Activated T-cell treated with anti-CD3 and anti-CD28 coated beads, Interleukin-2, amount 50 U/mL, for 48 hours (primary cell): Measurements from ENCODE around the gene ERICH2.
A peak's percentile ranks its signal among the peaks of the same experiment; 100 is the strongest.

Experiments
- DNase-seq, 2 experiments: peaks; one replicate each; pipeline ENCODE4 v3.0.0-alpha.2; 2020

ERICH2 gene

DNA sequence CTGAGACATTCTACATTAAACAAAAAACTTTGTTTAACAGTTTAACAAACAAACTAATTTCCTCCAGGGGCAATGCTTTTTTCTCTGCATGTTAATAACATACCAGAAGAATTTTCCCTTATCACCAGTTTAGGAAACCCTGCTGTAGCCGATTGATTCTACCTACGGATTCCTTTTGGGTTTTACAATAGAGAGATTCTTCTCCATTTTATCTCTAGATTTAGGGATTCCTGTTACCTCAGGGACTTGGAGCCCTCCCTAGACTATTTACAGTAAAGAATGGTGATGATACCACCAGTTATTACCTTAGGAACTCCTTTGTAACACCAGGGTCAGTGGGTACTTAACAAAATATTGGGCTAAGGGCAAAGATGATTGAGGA is 5.3 kb upstream of the ERICH2 start:
- DNase-seq, result no peak

DNA sequence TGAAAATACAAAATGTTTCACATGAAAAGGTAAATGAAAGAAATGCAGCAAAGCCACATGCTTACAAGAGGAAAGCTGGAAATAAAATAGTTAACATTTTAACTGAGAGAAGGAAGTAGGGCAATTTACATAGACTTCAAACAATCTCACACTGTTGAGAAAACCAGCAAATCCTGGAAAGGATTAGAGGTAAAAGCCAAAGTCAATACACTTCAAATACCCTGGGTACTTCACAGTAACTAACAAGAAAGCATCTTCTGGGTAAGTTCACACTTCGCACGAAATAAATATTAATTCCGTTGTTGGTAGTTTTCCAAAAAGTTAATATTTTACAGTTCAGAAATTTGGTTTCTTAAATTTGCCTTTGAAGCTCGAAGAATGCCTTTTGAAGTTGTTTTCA is 3.5 kb upstream of the ERICH2 start:
- no peak for DNase-seq

DNA sequence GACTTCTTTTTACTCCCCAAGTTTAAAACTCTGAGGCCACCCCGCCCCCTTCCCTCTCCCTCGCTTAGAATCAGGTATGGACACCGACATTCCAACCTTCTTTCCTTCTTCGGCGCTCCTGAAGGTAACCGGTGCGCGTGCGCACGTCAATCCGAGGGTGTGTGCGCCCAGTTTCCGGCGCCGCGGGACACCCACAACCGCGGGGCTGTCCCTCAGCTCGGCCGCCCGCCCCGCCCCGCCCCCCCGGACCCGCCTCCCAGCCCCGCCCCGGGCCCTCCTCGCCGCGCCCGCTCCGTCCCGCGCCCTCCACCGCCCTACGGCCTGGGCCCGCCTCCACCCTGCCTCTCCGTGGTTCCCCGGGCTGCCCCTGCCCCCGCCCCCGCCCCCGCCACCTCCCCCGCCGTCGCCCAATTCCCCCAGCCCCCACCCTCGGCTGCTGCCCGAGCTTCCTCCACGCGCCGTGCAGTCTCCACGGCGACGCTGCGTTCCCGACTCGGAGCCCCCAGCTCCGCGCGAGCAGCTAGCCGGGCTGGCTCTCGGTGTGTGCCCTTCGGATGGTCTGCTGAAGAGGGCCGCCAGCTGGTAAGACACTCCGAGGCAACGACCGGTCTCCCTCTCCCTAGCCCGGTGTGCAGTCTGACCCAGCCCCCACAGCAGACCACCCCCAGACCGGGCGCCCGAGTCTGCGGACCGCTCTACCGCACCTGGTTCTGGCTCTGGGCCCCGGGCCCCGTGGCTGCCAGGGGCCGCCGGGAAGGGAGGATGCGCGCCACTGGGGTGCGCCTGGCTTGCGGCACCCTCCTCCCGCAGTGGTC is 635 bp downstream of the ERICH2 start:
- DNase-seq, result peak; percentile 74 to 80

DNA sequence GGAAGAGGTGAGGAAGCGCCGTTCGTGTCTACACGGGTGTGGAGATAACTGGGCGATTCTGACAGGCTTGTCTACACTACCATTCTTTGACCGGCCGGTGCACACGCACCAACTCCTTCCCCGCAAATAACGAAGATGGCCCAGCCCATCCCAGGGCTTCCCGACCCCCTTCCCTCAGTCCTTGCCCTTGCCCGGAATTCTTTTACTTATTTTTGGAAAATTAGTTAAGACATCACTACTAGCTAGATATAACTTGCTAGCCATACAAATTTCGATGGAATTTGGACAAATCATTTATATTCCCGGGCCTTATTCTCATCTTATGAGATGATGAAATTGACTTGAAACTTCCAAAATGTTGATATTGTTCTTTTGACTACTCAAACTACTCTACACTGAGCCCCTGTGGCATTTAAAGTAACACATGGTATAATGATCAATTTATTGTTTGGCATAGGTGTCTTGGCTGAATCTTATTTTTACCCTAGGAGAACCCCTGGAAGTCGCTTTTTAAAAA is 1.3 kb downstream of the ERICH2 start:
- DNase-seq, result no peak

DNA sequence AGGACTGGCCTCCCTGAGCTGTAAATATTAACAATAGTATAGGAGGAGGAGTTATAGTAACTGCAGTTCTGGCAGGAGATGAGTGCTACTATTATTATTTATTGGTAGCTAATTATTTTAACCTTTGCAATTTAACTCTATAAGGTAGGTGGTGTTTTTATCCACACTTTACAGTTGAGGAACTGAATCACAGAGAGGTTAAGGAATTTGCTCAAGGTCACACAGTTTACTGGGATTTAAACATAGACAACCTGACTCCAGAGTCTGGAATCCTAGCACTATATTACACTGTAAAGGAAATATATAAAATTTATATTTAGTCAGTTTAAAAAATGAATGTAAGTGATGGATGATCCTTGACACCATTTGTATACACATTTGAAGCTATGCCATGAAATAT is 2.1 kb downstream of the ERICH2 start:
- DNase-seq, result no peak

DNA sequence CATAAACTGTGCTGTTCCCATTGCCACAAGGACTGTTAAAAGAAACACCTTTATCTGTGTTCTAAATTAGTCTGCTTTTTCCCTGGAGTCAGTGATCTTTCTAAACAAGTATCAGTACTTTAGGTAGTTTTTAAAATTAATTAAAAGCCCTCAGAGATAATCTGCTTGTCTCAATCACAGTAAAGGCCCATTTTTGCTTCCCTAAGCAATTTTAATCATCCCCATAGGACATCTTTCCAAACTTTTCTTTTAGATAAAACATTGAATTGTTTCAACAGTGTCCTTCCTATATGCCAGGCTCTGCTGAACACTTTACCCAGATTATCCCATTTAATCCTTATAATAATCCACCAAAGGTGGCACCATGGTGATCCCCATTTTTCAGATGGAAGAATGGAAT is 3.9 kb downstream of the ERICH2 start:
- no peak for DNase-seq

DNA sequence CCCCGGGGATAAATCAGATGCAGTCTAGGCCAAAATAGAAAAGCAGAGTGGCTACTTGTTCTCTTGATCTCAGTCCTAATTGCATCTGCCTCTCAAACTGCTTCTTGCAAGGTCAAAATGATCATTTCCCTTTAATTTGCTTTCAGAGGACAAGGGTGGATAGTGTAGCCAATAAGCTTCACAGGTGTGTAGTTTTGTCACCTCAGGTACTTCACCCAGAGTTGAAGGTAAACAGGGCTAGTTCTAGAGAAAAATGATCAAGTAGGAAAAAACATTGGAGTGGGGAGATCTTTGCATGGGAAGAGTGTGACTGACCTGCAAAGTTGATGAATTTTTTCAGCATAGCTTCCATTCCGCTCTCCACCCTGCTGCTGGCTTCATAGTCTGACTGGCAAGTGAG is 8.7 kb downstream of the ERICH2 start:
- DNase-seq, result no peak

DNA sequence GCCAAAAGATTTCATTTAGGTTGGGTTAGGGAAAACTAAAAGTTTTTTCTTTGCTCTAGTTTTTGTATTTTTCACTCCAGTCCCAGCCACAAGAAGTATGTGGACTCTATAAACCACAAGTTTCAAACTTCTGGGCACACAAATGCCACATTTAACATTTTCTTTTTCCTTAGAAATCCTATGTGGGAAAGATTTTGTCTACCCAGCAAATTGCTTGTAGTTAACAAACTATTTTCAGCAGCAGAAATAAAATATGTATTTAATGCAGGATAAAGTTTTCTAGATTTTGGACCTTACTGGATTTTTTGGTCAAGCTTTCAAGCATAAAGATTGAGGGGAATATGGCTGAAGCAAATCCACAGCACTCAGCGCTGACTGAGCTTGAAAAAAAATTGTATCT is 9.1 kb downstream of the ERICH2 start:
- DNase-seq, result no peak

DNA sequence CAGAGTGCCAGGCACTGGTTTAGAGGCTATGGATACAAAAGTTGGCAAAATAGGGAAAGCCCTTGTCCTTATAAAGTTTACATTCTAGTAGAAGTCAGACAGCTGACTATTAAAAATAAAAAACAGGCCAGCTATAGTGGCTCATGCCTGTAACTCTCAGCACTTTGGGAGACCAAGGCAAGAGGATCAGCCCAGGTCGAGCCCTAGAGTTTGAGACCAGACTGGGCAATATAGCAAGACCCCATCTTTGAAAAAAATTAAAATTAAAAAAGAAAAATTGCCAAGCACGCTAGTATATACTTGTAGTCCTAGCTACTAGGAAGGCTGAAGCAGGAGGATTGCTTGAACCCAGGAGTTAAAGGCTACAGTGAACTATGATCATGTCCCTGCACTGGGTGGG is 12.5 kb downstream of the ERICH2 start:
- DNase-seq, result no peak

DNA sequence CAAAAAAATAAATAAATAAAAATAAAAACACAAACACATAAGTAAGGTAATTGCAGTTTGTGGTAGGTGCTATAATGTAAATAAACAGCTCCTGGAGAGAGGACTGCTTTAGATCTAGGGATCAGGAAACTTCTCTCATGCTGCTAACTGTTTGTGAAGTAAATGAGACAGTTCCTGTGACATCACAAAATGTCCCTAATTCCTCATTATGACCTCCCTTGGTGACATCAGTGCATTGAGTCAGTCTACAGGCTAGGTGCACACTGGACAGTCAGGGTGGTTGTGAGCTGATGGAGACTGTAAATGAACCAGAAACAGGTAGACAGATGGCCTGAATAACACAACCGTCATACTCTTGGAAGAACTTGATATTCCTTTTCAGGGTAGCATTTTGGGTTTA is 13.4 kb downstream of the ERICH2 start:
- DNase-seq, result no peak

DNA sequence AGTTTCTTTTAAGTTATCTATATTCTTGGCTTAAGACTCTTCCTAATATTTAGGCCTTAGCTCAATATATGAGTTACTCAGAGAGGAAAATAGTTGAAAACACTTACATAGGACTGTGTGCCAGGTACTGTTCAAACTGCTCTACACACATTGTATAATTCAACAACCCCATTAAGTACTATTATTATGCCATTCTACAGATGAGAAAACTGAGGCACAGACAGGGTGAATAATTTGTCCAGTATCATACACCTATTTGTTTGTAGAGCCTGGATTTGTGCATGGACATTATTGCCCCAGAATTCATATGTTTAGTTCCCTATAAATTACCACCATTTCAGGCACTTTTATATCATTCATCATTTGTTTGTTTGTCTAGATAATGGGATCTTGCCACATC is 28.8 kb downstream of the ERICH2 start:
- no peak for DNase-seq

DNA sequence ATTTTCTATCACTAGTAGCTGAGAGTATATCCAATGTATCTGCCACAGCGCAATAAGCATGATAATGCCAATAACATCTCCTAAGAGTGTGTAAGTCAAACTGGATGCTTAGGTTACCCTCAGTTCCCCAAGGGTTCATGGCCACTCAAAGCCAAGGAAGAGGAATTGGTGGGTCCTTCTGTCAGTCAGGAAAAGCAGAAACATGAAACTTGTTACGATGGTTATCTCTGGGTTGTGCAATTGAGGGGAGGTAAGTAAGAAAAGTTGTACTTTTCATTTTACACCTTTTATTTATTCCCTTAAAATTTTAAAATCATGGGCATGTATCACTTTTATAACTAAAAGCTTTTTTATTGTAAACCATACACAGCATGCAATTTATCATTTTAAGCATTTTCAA is 36.4 kb downstream of the ERICH2 start:
- DNase-seq, result no peak

DNA sequence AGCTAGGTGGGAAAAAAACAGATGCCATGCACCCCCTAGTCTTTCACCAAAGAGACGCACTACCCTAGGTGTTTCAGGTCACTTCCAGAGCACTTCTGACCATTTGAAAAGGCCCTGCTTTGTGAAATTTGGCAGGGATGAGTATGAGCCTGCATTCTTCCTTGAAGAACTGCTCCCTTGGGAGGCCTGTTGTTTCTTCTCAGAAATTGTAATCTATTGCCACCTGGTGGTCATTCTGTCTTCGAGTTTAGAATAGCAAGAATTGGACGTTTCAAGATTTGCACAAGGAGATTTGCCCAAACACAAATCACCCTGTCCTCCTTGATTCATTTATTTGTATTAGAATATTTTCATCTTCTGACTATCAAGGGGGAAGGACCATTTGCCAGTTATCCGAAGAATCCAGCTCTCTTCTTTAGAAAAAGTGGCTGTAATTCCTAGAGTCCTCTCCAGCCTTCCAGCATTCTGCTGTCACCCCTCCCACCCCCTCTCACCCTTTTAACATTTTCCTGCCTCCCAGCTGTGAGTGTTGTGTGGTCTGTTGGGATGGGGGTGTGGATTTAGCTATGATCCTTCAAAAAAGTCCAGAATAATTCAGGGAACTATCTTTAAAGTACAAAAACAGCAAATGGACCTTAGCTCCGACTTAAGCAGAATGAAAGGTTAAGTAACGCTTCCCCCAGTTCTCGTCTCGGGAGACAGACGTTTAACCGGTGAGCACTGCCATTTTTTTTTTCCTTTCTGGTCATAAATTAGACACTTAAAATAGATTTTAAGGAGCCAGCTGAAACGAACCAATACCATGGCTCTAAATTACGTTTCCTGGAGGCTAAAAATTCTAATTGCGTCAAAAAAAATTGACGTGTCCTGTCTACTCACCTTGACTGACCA is 42.8 kb downstream of the ERICH2 start:
- peak; percentile 25 to 33 for DNase-seq

DNA sequence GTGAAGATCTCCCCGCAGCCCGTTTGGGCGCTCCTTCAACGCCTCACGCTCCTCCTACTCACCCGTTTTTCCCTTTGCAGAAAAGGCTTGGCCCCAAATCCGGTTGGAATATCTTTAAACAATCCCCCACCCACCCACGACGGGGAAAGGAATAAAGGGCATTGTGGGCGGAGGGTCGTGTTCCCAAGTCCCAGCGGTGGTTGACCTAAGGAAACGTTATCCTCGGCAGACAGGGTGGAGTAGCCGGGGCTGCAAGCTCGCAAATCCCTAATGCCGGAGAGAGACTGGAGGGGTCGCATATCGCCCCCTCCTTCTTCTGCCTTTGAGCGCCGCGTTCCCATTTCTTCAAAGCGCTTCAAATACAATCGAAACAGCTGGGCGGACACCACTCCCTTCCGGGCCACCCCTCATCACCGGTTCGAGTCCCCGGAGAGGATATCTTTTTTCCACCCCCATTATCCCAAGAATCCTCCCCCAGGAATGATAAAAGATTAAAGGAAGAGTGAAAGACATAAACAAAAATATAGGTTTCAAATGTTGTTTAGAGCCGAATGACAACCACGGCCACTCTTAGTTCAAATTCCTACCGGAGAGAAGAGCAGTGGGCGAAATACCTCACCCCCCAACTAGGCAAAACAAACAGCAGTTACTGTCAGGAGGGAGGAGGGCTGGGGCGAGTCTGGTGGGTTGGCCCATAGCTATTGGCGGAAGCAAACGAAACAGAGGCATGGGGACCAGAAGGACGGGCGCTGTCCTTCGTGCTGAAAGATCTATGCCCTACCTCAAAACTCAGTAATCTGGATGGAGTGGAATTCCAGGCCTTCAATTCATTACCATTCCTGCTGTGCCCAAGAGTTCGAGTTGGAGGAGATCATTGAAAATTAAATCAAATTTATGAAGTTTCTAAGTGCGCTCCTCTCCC is 43.7 kb downstream of the ERICH2 start:
- DNase-seq, result peak; percentile 35 to 43

DNA sequence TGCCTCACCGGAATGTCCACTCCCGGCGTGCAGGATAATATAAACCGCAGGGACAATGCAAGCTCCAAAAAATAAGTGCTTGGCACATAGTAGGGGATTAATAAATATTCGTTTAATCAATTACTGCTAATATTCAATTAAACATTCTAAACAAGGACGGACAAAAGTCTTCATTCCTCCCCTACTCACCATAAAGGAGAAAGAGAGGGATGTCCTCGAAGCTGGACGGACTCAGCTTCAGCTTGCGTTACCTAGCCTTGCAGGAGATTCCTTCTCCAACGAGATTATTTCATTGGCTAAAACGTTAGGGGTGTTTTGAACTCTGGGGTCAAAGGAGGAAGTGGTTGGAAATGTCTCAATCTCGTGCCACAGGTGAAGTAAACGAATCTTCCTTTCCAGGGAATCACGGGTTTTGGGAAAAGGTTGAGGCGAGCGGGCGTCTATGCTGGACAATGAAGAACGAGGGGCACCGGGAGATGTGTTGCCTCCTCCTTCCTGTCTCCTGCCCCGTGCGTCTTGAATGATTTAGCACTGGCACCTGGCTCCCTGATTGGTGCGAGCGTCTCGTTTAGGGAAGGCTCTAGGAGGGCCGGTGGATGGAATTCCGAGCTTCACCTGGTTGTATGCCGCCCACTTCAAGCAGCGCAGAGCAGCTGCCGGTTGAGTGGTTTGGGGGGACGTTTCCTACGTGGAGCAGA is 44.5 kb downstream of the ERICH2 start:
- no peak for DNase-seq

DNA sequence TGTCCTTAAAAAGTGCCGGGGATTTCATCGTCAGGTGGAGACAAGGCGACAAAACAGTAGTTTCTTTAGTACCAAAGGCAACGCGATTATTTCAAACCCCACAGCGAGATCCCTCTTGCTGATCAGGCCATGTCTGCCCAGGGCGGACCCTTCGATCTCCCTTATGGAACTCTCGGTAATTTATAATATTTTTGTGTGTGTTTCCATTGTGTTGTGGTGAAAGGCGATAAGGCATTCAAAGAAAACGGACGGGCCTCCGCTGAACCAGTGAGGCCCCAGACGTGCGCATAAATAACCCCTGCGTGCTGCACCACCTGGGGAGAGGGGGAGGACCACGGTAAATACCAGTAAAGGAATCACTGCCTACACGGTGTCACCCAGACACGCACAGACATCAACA is 45.1 kb downstream of the ERICH2 start:
- no peak for DNase-seq

DNA sequence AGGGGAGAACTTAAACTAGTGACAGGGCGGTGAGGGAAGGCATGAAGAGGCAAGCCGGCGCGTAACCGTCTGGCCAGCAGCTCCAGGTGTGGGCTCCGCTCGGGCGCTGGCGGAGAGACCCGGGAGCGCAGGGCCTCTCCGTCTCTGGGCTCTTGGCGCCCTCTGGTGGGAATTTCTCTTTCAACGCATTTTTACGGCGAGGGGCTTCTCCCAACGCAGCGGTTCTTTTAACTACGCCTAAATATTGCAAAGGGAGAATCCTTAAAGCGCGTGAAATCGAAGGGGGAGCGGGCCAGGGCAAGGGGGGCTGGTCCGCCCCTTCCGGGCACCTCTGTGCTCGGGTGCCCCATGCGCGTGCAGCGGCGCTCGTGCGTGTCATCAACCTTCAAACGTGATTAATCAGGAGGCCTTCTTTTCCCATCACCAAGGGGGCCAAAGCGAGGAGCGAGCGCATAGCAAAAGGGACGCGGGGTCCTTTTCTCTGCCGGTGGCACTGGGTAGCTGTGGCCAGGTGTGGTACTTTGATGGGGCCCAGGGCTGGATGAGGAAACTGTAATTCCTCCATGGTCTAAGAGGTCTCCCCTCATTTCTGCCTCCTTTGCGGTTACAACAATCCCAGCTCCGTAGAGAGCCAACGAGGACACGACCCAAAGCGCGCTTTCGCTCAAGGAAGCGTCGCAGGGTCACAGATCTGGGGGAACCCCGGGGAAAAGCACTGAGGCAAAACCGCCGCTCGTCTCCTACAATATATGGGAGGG is 45.7 kb downstream of the ERICH2 start:
- peak; percentile 82 to 84 for DNase-seq

DNA sequence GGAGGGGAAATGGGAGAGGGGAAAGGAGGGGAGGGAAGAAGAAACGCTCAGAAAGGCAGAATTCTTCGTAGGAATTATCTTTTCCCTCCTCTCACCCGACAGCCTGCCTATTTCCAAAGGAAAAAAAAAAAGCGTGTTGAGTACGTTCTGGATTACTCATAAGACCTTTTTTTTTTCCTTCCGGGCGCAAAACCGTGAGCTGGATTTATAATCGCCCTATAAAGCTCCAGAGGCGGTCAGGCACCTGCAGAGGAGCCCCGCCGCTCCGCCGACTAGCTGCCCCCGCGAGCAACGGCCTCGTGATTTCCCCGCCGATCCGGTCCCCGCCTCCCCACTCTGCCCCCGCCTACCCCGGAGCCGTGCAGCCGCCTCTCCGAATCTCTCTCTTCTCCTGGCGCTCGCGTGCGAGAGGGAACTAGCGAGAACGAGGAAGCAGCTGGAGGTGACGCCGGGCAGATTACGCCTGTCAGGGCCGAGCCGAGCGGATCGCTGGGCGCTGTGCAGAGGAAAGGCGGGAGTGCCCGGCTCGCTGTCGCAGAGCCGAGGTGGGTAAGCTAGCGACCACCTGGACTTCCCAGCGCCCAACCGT is 46.4 kb downstream of the ERICH2 start, which contains the start of gene GAD1:
GAD1 (plus strand) TSS at position 384 of the 589 bp plus-strand sequence. CDS start 1,705 bp downstream, outside the sequence.
- DNase-seq, result peak; percentile 80 to 84

DNA sequence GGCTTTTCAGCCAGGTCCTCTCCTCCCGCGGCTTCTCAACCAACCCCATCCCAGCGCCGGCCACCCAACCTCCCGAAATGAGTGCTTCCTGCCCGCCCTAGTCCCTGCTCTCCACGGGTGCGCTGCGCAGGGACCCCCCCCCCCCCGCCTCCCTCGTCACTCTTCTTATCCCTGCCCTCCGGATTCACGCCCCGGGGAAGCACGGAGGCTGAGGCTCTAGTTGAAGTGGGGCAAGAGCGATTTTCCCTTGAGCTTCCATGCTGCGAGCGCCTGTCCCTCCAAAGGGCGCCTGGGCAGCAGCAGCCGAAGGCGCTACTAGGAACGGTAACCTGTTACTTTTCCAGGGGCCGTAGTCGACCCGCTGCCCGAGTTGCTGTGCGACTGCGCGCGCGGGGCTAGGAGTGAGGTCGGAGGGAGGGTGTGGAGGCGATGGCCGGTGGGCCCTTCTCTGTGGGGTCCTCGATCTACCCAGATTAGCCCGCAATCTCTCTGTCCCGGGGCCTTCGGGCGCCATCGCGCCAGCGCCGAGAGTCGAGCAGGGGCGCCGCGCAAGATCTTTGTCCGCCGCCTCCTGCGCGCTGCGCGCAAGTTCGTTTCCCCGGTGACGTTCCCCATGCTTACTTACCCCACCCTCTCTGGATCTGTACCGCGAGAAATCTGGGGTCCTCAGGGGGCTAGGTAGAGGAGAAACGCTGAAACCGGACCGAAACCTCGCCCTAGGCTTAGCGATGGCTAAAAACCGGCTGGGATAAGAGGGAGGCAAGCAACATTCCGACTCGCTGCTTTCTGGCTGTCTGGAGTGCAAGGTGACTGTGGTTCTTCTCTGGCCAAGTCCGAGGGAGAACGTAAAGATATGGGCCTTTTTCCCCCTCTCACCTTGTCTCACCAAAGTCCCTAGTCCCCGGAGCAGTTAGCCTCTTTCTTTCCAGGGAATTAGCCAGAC is 47.2 kb downstream of the ERICH2 start:
- DNase-seq, result peak; percentile 64 to 72
